SK-N-MC (cell line): ENCODE measurements around the gene RIMS1.

Source experiments
- EZH2 ChIP-seq: fragments of 200-600 bp; sonication (generic); IDR thresholded peaks from one replicate; pipeline ENCODE4 v1.6.1; 2017; ENCODE audit warnings: antibody characterized with exemption
- POLR2AphosphoS5 ChIP-seq: IDR thresholded peaks from 2 replicates; pipeline ENCODE4 v1.6.1; 2012; ENCODE audit warnings: mild to moderate bottlenecking, low read depth, low read length, borderline replicate concordance

GRCh38 chr6:71913444-71914234 lies 27.3 kb downstream of the RIMS1 start:
- TF ChIP-seq EZH2, result no peak
- no peak for TF ChIP-seq POLR2AphosphoS5
